ENCODE measurements around the gene TAF13.

DNA sequence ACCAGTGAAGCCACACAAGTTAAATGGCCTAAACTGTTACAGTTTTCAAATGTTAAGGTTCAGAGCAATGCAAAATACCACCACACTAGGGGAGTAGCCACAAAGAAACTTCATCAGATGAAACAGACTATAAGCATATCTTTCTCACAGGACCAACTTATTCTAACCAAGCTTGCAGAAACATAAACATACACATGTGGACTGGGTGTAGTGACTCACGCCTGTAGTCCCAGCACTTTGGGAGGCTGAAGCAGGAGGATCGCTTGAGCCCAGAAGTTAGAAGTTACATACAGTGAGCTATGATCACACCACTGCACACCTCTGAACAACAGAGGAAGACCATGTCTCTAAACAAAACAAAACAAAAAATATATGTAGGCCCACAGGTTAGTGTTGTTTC, 51.2 kb downstream of the TAF13 start:
- TF ChIP-seq RFX5 (IDR thresholded peaks at IDR 0.05; ENCODE audit: low read depth, low read length), result no peak
- TF ChIP-seq POLR2A (IDR thresholded peaks at IDR 0.05; ENCODE audit: low read depth, low read length), result no peak
- TF ChIP-seq, protein P1, sequence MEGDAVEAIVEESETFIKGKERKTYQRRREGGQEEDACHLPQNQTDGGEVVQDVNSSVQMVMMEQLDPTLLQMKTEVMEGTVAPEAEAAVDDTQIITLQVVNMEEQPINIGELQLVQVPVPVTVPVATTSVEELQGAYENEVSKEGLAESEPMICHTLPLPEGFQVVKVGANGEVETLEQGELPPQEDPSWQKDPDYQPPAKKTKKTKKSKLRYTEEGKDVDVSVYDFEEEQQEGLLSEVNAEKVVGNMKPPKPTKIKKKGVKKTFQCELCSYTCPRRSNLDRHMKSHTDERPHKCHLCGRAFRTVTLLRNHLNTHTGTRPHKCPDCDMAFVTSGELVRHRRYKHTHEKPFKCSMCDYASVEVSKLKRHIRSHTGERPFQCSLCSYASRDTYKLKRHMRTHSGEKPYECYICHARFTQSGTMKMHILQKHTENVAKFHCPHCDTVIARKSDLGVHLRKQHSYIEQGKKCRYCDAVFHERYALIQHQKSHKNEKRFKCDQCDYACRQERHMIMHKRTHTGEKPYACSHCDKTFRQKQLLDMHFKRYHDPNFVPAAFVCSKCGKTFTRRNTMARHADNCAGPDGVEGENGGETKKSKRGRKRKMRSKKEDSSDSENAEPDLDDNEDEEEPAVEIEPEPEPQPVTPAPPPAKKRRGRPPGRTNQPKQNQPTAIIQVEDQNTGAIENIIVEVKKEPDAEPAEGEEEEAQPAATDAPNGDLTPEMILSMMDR (conservative IDR thresholded peaks at IDR 0.05; ENCODE audit: low read depth, low read length), result 0 out of 2 replicates have a peak, but pooled peaks have one; percentile 4
- TF ChIP-seq, protein P2, sequence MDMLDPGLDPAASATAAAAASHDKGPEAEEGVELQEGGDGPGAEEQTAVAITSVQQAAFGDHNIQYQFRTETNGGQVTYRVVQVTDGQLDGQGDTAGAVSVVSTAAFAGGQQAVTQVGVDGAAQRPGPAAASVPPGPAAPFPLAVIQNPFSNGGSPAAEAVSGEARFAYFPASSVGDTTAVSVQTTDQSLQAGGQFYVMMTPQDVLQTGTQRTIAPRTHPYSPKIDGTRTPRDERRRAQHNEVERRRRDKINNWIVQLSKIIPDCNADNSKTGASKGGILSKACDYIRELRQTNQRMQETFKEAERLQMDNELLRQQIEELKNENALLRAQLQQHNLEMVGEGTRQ (IDR thresholded peaks at IDR 0.05; ENCODE audit: low read depth, low read length), result no peak
- TF ChIP-seq MXI1 (IDR thresholded peaks at IDR 0.05; ENCODE audit: borderline replicate concordance, low read depth, low read length), result no peak
- TF ChIP-seq CHD1 (IDR thresholded peaks at IDR 0.05; ENCODE audit: low read depth, low read length), result no peak
- no peak for TF ChIP-seq MAFK (IDR thresholded peaks at IDR 0.05; ENCODE audit: low read depth, low read length)
- no peak for TF ChIP-seq NFE2L2 (IDR thresholded peaks at IDR 0.05; ENCODE audit: low read depth, low read length)
- TF ChIP-seq SMC3 (IDR thresholded peaks at IDR 0.05; ENCODE audit: low read depth, low read length), result no peak
- TF ChIP-seq BHLHE40 (IDR thresholded peaks at IDR 0.05; ENCODE audit: low read depth, low read length), result no peak
- no peak for TF ChIP-seq RAD21 (IDR thresholded peaks at IDR 0.05; ENCODE audit: low read length)
- TF ChIP-seq MAZ (IDR thresholded peaks at IDR 0.05; ENCODE audit: borderline replicate concordance, low read depth, low read length), result no peak
- no peak for TF ChIP-seq CEBPB (IDR thresholded peaks at IDR 0.05; ENCODE audit: low read depth, low read length)

All from IMR-90 (cell line).